ENCODE data around the gene ZDHHC22. TPM values are rescaled to one million over a fixed set of nuclear protein-coding genes. Genes with fewer than 3 reads are reported as not detected.

The ZDHHC22 gene
- total RNA-seq = 10 to 100 TPM in 1 of 2 donors, 1 to 10 TPM in 1; 5.6 to 11.5 TPM
- 10 to 100 TPM; 45.4 to 47.3 TPM for polyA plus RNA-seq (ENCODE audit: insufficient read length in 2 of 2)
- long read RNA-seq, donor 1, transcript ZDHHC22-201 (3 exons, 3,408 nt) = major isoform, 12 of 12 reads
- long read RNA-seq, donor 1, partial matches to known transcripts = 0 of 12 reads
- long read RNA-seq, donor 1, other reads (novel, unspliced or antisense) = 0 of 12 reads
- long read RNA-seq, donor 2, transcript ZDHHC22-201 (3 exons, 3,408 nt) = major isoform, 5 of 6 reads
- long read RNA-seq, donor 2, partial matches to known transcripts = 0 of 6 reads
- long read RNA-seq, donor 2, other reads (novel, unspliced or antisense) = 0 of 6 reads
- long read RNA-seq, donor 3, transcript ZDHHC22-201 (3 exons, 3,408 nt) = major isoform, 10 of 10 reads
- long read RNA-seq, donor 3, partial matches to known transcripts = 0 of 10 reads
- long read RNA-seq, donor 3, other reads (novel, unspliced or antisense) = 0 of 10 reads
- long read RNA-seq, donor 4 = 0 reads

GRCh38 chr14:77141214-77142004, at the start of gene ZDHHC22:
Gene ZDHHC22, minus strand, starts transcription at chr14:77141791. Its CDS starts 2,053 bp downstream, at chr14:77139738.
- peak in 3 of 6 donors; percentile 71 to 89 (median 89) for DNase-seq (ENCODE audit: low read depth in 4 of 6, low spot score in 6 of 6)
- Histone ChIP-seq H3K27me3 (ENCODE audit: control insufficient read depth, insufficient read depth, low read length) (peaks cover 23% of the 10 kb centered on the region), H3K27ac (ENCODE audit: low read depth, low read length) (peak within 1 kb of the TSS; percentile 73)

GRCh38 chr14:77190977-77191376, 49.4 kb upstream of the ZDHHC22 start:
- Histone ChIP-seq H3K4me3 (ENCODE audit: low read depth, low read length) (no peak overlapping the region), H3K4me1 (ENCODE audit: control insufficient read depth, insufficient read depth, low read length) (peaks cover 19% of the 10 kb centered on the region), H3K9me3 (ENCODE audit: control insufficient read depth, insufficient read depth, low read length) (no peaks in the 10 kb centered on the region), H3K27me3 (ENCODE audit: control insufficient read depth, insufficient read depth, low read length) (no peaks in the 10 kb centered on the region), H3K27ac (ENCODE audit: low read depth, low read length) (no peak overlapping the region), H3K36me3 (ENCODE audit: control insufficient read depth, insufficient read depth, low read length) (peaks cover 11% of the 10 kb centered on the region)
- no peak for DNase-seq (ENCODE audit: low read depth in 4 of 6, low spot score in 6 of 6)
- no CpG with 5 or more reads among the region's 1 CpG for WGBS (ENCODE audit: insufficient coverage)

More at GRCh38 chr14:77141214-77142004, at the start of gene ZDHHC22:
- Histone ChIP-seq H3K36me3 (ENCODE audit: control insufficient read depth, insufficient read depth, low read length) (peaks cover 25% of the 10 kb centered on the region), H3K4me1 (ENCODE audit: control insufficient read depth, insufficient read depth, low read length) (peaks cover 37% of the 10 kb centered on the region), H3K4me3 (ENCODE audit: low read depth, low read length) (peak within 1 kb of the TSS; percentile 50), H3K9me3 (ENCODE audit: control insufficient read depth, insufficient read depth, low read length) (no peaks in the 10 kb centered on the region)
- under 1% methylated on average over 76 of the region's 77 CpGs for WGBS (ENCODE audit: insufficient coverage)

- H3K27ac ChIP-seq (ENCODE audit: low read depth, low read length) = no peak overlapping the region
- peaks cover 12% of the 10 kb centered on the region for H3K4me1 ChIP-seq (ENCODE audit: control insufficient read depth, insufficient read depth, low read length)
- no peak for DNase-seq (ENCODE audit: low read depth in 4 of 6, low spot score in 6 of 6)
- H3K36me3 ChIP-seq (ENCODE audit: control insufficient read depth, insufficient read depth, low read length) = peaks cover 5% of the 10 kb centered on the region
- WGBS (ENCODE audit: insufficient coverage) = 69% methylated on average over 2 of the region's 4 CpGs
- no peaks in the 10 kb centered on the region for H3K27me3 ChIP-seq (ENCODE audit: control insufficient read depth, insufficient read depth, low read length)
- no peaks in the 10 kb centered on the region for H3K9me3 ChIP-seq (ENCODE audit: control insufficient read depth, insufficient read depth, low read length)
- H3K4me3 ChIP-seq (ENCODE audit: low read depth, low read length) = no peak overlapping the region
These were observed 47.9 kb upstream of the ZDHHC22 start for GRCh38 chr14:77189479-77189878.

- no peaks in the 10 kb centered on the region for H3K9me3 ChIP-seq (ENCODE audit: control insufficient read depth, insufficient read depth, low read length)
- H3K27me3 ChIP-seq (ENCODE audit: control insufficient read depth, insufficient read depth, low read length) = no peaks in the 10 kb centered on the region
- peaks cover 29% of the 10 kb centered on the region for H3K4me1 ChIP-seq (ENCODE audit: control insufficient read depth, insufficient read depth, low read length)
- no peak overlapping the region for H3K27ac ChIP-seq (ENCODE audit: low read depth, low read length)
- no peak for DNase-seq (ENCODE audit: low read depth in 4 of 6, low spot score in 6 of 6)
- H3K4me3 ChIP-seq (ENCODE audit: low read depth, low read length) = no peak overlapping the region
- WGBS (ENCODE audit: insufficient coverage) = 79% methylated on average over 2 of the region's 3 CpGs
- peaks cover 5% of the 10 kb centered on the region for H3K36me3 ChIP-seq (ENCODE audit: control insufficient read depth, insufficient read depth, low read length)
These were observed 46.0 kb upstream of the ZDHHC22 start for GRCh38 chr14:77187649-77188012.

- Histone ChIP-seq H3K9me3 (ENCODE audit: control insufficient read depth, insufficient read depth, low read length) (no peaks in the 10 kb centered on the region), H3K27ac (ENCODE audit: low read depth, low read length) (no peak overlapping the region), H3K27me3 (ENCODE audit: control insufficient read depth, insufficient read depth, low read length) (no peaks in the 10 kb centered on the region), H3K36me3 (ENCODE audit: control insufficient read depth, insufficient read depth, low read length) (peaks cover 5% of the 10 kb centered on the region), H3K4me1 (ENCODE audit: control insufficient read depth, insufficient read depth, low read length) (peaks cover 35% of the 10 kb centered on the region), H3K4me3 (ENCODE audit: low read depth, low read length) (no peak overlapping the region)
- WGBS (ENCODE audit: insufficient coverage) = 53% methylated on average over 9 of the region's 15 CpGs
- DNase-seq (ENCODE audit: low read depth in 4 of 6, low spot score in 6 of 6) = peak in 2 of 6 donors; percentile 30
These were observed 45.5 kb upstream of the ZDHHC22 start for GRCh38 chr14:77186911-77187648.

GRCh38 chr14:77185093-77185465, 43.5 kb upstream of the ZDHHC22 start:
- H3K4me1 ChIP-seq (ENCODE audit: control insufficient read depth, insufficient read depth, low read length) = peaks cover 44% of the 10 kb centered on the region
- no peak overlapping the region for H3K4me3 ChIP-seq (ENCODE audit: low read depth, low read length)
- H3K9me3 ChIP-seq (ENCODE audit: control insufficient read depth, insufficient read depth, low read length) = no peaks in the 10 kb centered on the region
- peaks cover 5% of the 10 kb centered on the region for H3K36me3 ChIP-seq (ENCODE audit: control insufficient read depth, insufficient read depth, low read length)
- no peak for DNase-seq (ENCODE audit: low read depth in 4 of 6, low spot score in 6 of 6)
- WGBS (ENCODE audit: insufficient coverage) = 89% methylated on average over 1 of the region's 2 CpGs
- no peak overlapping the region for H3K27ac ChIP-seq (ENCODE audit: low read depth, low read length)
- peaks cover 2% of the 10 kb centered on the region for H3K27me3 ChIP-seq (ENCODE audit: control insufficient read depth, insufficient read depth, low read length)

- WGBS (ENCODE audit: insufficient coverage) = 48% methylated on average over 8 of the region's 11 CpGs
- Histone ChIP-seq H3K36me3 (ENCODE audit: control insufficient read depth, insufficient read depth, low read length) (peaks cover 5% of the 10 kb centered on the region), H3K9me3 (ENCODE audit: control insufficient read depth, insufficient read depth, low read length) (no peaks in the 10 kb centered on the region), H3K4me1 (ENCODE audit: control insufficient read depth, insufficient read depth, low read length) (peaks cover 44% of the 10 kb centered on the region), H3K4me3 (ENCODE audit: low read depth, low read length) (no peak overlapping the region), H3K27ac (ENCODE audit: low read depth, low read length) (no peak overlapping the region), H3K27me3 (ENCODE audit: control insufficient read depth, insufficient read depth, low read length) (peaks cover 2% of the 10 kb centered on the region)
- no peak for DNase-seq (ENCODE audit: low read depth in 4 of 6, low spot score in 6 of 6)
These were observed 43.0 kb upstream of the ZDHHC22 start for GRCh38 chr14:77184396-77185092.

- Histone ChIP-seq H3K9me3 (ENCODE audit: control insufficient read depth, insufficient read depth, low read length) (no peaks in the 10 kb centered on the region), H3K4me3 (ENCODE audit: low read depth, low read length) (no peak overlapping the region), H3K27ac (ENCODE audit: low read depth, low read length) (no peak overlapping the region), H3K4me1 (ENCODE audit: control insufficient read depth, insufficient read depth, low read length) (peaks cover 44% of the 10 kb centered on the region), H3K36me3 (ENCODE audit: control insufficient read depth, insufficient read depth, low read length) (peaks cover 5% of the 10 kb centered on the region), H3K27me3 (ENCODE audit: control insufficient read depth, insufficient read depth, low read length) (peaks cover 2% of the 10 kb centered on the region)
- 69% methylated on average over 4 of the region's 5 CpGs for WGBS (ENCODE audit: insufficient coverage)
- peak in 1 of 6 donors; percentile 17 for DNase-seq (ENCODE audit: low read depth in 4 of 6, low spot score in 6 of 6)
These were observed 42.3 kb upstream of the ZDHHC22 start for GRCh38 chr14:77183896-77184295.

Data from spinal cord (tissue), 10 donors.